Ascending aorta (tissue), 2 donors: ENCODE measurements around the gene ARAP1. TPM values are rescaled to one million over a fixed set of nuclear protein-coding genes. Genes with fewer than 3 reads are reported as not detected.

Experiments
- DNase-seq, 2 donors: peaks; one replicate each; pipeline ENCODE4 v3.0.0-alpha.2; 2019; ENCODE audit warnings: low spot score in 2 of 2
- H3K27ac ChIP-seq, 2 donors: fragments of 200-600 bp; sonication (generic); one replicate each; pipeline ENCODE4 v1.5.1; 2016 to 2017; ENCODE audit warnings: mild to moderate bottlenecking in 1 of 2
- H3K27me3 ChIP-seq: fragments of 200-600 bp; sonication (generic); one replicate; pipeline ENCODE4 v1.5.1; 2017
- H3K36me3 ChIP-seq, 2 donors: fragments of 200-600 bp; sonication (generic); one replicate each; pipeline ENCODE4 v1.5.1; 2016
- H3K4me1 ChIP-seq, 2 donors: fragments of 200-600 bp; sonication (generic); one replicate each; pipeline ENCODE4 v1.5.1; 2016 to 2017; ENCODE audit warnings: mild to moderate bottlenecking in 1 of 2
- H3K4me3 ChIP-seq, 2 donors: fragments of 200-600 bp; sonication (generic); one replicate each; pipeline ENCODE4 v1.5.1; 2016 to 2017; ENCODE audit warnings: mild to moderate bottlenecking in 1 of 2
- H3K9me3 ChIP-seq, 2 donors: fragments of 200-600 bp; sonication (generic); one replicate each; pipeline ENCODE4 v1.5.1; 2016
- CTCF ChIP-seq, 3 experiments: fragments of 200-600 bp in 2 of 3; fragments of 450-650 bp in 1 of 3; sonication (generic) in 2 of 3; IDR thresholded peaks; one replicate each; pipeline ENCODE4 v1.5.1; 2016 to 2019; ENCODE audit warnings: antibody characterized with exemption in 3 of 3, mild to moderate bottlenecking in 1 of 3, moderate library complexity in 1 of 3
- intact Hi-C: fragments of 100-400 bp; cut with DNase I; formaldehyde crosslinking; loops from one replicate; pipeline ENCODE4 v1.15.1; 2023
- total RNA-seq: library from RNA; depleted of rRNA; stranded (reverse); fragments of >200 nt; gene quantifications from one replicate; pipeline ENCODE4 v1.1.0, GENCODE V29; 2016

The ARAP1 gene
- total RNA-seq, 1 donor from 2014 or later, result 238 TPM

GRCh38 chr11:72747289-72747855, 4.8 kb downstream of the ARAP1 start:
- Histone ChIP-seq H3K4me3 (no peak overlapping the region), H3K36me3 (no peaks in the 10 kb centered on the region), H3K27me3 (no peaks in the 10 kb centered on the region), H3K9me3 (no peaks in the 10 kb centered on the region), H3K4me1 (peaks cover 3 to 14% of the 10 kb centered on the region in 2 donors), H3K27ac (no peak overlapping the region)
- TF ChIP-seq CTCF (IDR thresholded peaks at IDR 0.05), result no peak
- intact Hi-C loops, result no loop called here
- no peak for DNase-seq

- DNase-seq, result no peak
- H3K4me3 ChIP-seq, result no peak overlapping the region
- no peaks in the 10 kb centered on the region for H3K9me3 ChIP-seq
- intact Hi-C loops, result no loop called here
- no peaks in the 10 kb centered on the region for H3K36me3 ChIP-seq
- no peaks in the 10 kb centered on the region for H3K27me3 ChIP-seq
- H3K4me1 ChIP-seq, result peaks cover 3 to 15% of the 10 kb centered on the region in 2 donors
- no peak for TF ChIP-seq CTCF (IDR thresholded peaks at IDR 0.05)
- no peak overlapping the region for H3K27ac ChIP-seq
These were observed 5.4 kb downstream of the ARAP1 start for GRCh38 chr11:72746821-72747220.

- no peaks in the 10 kb centered on the region for H3K9me3 ChIP-seq
- no peaks in the 10 kb centered on the region for H3K27me3 ChIP-seq
- H3K4me1 ChIP-seq, result peaks cover under 1 to 10% of the 10 kb centered on the region in 2 donors
- H3K36me3 ChIP-seq, result no peaks in the 10 kb centered on the region
- no peak overlapping the region for H3K4me3 ChIP-seq
- intact Hi-C loops, result no loop called here
- no peak for DNase-seq
- H3K27ac ChIP-seq, result no peak overlapping the region
- TF ChIP-seq CTCF (IDR thresholded peaks at IDR 0.05), result no peak
These were observed 6.2 kb downstream of the ARAP1 start for GRCh38 chr11:72745925-72746550.

- no peak for TF ChIP-seq CTCF (IDR thresholded peaks at IDR 0.05)
- Histone ChIP-seq H3K9me3 (no peaks in the 10 kb centered on the region), H3K4me3 (no peak overlapping the region), H3K27ac (no peak overlapping the region), H3K36me3 (no peaks in the 10 kb centered on the region), H3K27me3 (no peaks in the 10 kb centered on the region), H3K4me1 (peaks cover 0 to 10% of the 10 kb centered on the region in 2 donors)
- no peak for DNase-seq
- intact Hi-C loops, result no loop called here
These were observed 6.7 kb downstream of the ARAP1 start for GRCh38 chr11:72745511-72745910.

GRCh38 chr11:72744474-72744873, 7.7 kb downstream of the ARAP1 start:
- H3K4me3 ChIP-seq, result no peak overlapping the region
- no peak for TF ChIP-seq CTCF (IDR thresholded peaks at IDR 0.05)
- no peaks in the 10 kb centered on the region for H3K36me3 ChIP-seq
- no peak for DNase-seq
- no peak overlapping the region for H3K27ac ChIP-seq
- peaks cover 0 to 10% of the 10 kb centered on the region in 2 donors for H3K4me1 ChIP-seq
- H3K9me3 ChIP-seq, result no peaks in the 10 kb centered on the region
- no peaks in the 10 kb centered on the region for H3K27me3 ChIP-seq
- intact Hi-C loops, result no loop called here
